HCT116 (cell line): Measurements from ENCODE around the gene CKS1B.

Experiments used
- CTCF ChIP-seq, 3 experiments: fragments of 200-600 bp in 1 of 3; sonication (generic) in 1 of 3; IDR thresholded peaks in 2 of 3; conservative IDR thresholded peaks in 1 of 3; 2 replicates each; pipeline ENCODE4 v1.5.1; 2012 to 2017; ENCODE audit warnings: low read depth in 2 of 3, low read length in 2 of 3, antibody characterized with exemption in 1 of 3, borderline replicate concordance in 1 of 3, control low read depth in 1 of 3, mild to moderate bottlenecking in 1 of 3, mixed read lengths in 1 of 3, mixed run types in 1 of 3, moderate library complexity in 1 of 3; ENCODE audit not compliant: insufficient read depth in 1 of 3
- TCF7L2 ChIP-seq: IDR thresholded peaks from 2 replicates; pipeline ENCODE4 v1.7.0; 2011; ENCODE audit warnings: borderline replicate concordance, inconsistent platforms; ENCODE audit not compliant: insufficient read depth, insufficient read length; ENCODE audit errors: extremely low read depth

- no peak for TF ChIP-seq CTCF (IDR thresholded peaks at IDR 0.05 in 2 of 3, conservative IDR thresholded peaks at IDR 0.05 in 1 of 3; ENCODE audit: borderline replicate concordance in 1 of 3, insufficient read depth in 1 of 3, low read depth in 2 of 3, low read length in 2 of 3)
- TF ChIP-seq TCF7L2: no peak
These were observed 20.1 kb downstream of the CKS1B start for GRCh38 chr1:154994591-154994990.
